ENCODE results near the gene ALK.

ALK gene

GRCh38 chr2:29865512-29865911 lies 55.9 kb downstream of the ALK start:
- Histone ChIP-seq H4K91ac (ENCODE audit: low read depth, low read length, poor library complexity) (no peak overlapping the region), H3K9ac (ENCODE audit: low read depth, low read length, poor library complexity) (no peak overlapping the region), H3K14ac (ENCODE audit: low read length) (no peak overlapping the region), H3K4me2 (ENCODE audit: insufficient read depth, low read length, poor library complexity, severe bottlenecking) (no peak overlapping the region), H3K36me3 (replicated peaks in 1 of 2; ENCODE audit: control insufficient read depth in 2 of 2, insufficient read depth in 2 of 2, low read length in 2 of 2) (no peaks in the 10 kb centered on the region), H3K4me3 (ENCODE audit: low read length in 2 of 2) (no peak overlapping the region), H2BK12ac (ENCODE audit: low read length) (no peak overlapping the region), H3K4me1 (ENCODE audit: control insufficient read depth in 2 of 2, insufficient read depth in 1 of 2, low read depth in 1 of 2, low read length in 2 of 2) (no peaks in the 10 kb centered on the region), H3K27me3 (ENCODE audit: control insufficient read depth in 3 of 3, insufficient read depth in 3 of 3, low read depth in 1 of 3, low read length in 3 of 3) (no peaks in the 10 kb centered on the region), H2BK15ac (ENCODE audit: low read length) (no peak overlapping the region), H2BK5ac (ENCODE audit: low read length) (no peak overlapping the region), H2AK5ac (ENCODE audit: low read depth, low read length) (no peak overlapping the region), H2BK120ac (ENCODE audit: low read depth, low read length) (no peak overlapping the region), H2AFZ (ENCODE audit: low read length) (no peak overlapping the region), H3K27ac (replicated peaks; ENCODE audit: low read length) (no peak overlapping the region), H3K23ac (ENCODE audit: low read depth, low read length, poor library complexity) (no peak overlapping the region), H3K18ac (ENCODE audit: low read length) (no peak overlapping the region), H3K79me1 (ENCODE audit: low read depth, low read length) (no peaks in the 10 kb centered on the region), H4K8ac (ENCODE audit: low read depth, low read length) (no peak overlapping the region), H3K4ac (ENCODE audit: low read length) (no peak overlapping the region), H3K9me3 (replicated peaks in 1 of 2; ENCODE audit: control insufficient read depth in 2 of 2, insufficient read depth in 1 of 2, low read depth in 1 of 2, low read length in 2 of 2) (peaks cover 0 to 7% of the 10 kb centered on the region in 2 donors)
- DNase-seq (ENCODE audit: low spot score) = no peak
- WGBS, 2 donors (ENCODE audit: extremely low coverage in 2 of 2, insufficient read length in 2 of 2, insufficient replicate concordance in 1 of 2) = no CpG with 5 or more reads among the region's 1 CpG

GRCh38 chr2:29864988-29865387 lies 56.4 kb downstream of the ALK start:
- H3K14ac ChIP-seq (ENCODE audit: low read length) = no peak overlapping the region
- H3K9me3 ChIP-seq (replicated peaks in 1 of 2; ENCODE audit: control insufficient read depth in 2 of 2, insufficient read depth in 1 of 2, low read depth in 1 of 2, low read length in 2 of 2) = peaks cover 0 to 7% of the 10 kb centered on the region in 2 donors
- no CpG with 5 or more reads among the region's 1 CpG for WGBS, 2 donors (ENCODE audit: extremely low coverage in 2 of 2, insufficient read length in 2 of 2, insufficient replicate concordance in 1 of 2)
- H3K9ac ChIP-seq (ENCODE audit: low read depth, low read length, poor library complexity) = no peak overlapping the region
- no peaks in the 10 kb centered on the region for H3K79me1 ChIP-seq (ENCODE audit: low read depth, low read length)
- no peak overlapping the region for H2BK12ac ChIP-seq (ENCODE audit: low read length)
- DNase-seq (ENCODE audit: low spot score) = no peak
- H2BK15ac ChIP-seq (ENCODE audit: low read length) = no peak overlapping the region
- H3K18ac ChIP-seq (ENCODE audit: low read length) = no peak overlapping the region
- no peak overlapping the region for H3K4ac ChIP-seq (ENCODE audit: low read length)
- no peak overlapping the region for H3K4me2 ChIP-seq (ENCODE audit: insufficient read depth, low read length, poor library complexity, severe bottlenecking)
- H4K91ac ChIP-seq (ENCODE audit: low read depth, low read length, poor library complexity) = no peak overlapping the region
- H4K8ac ChIP-seq (ENCODE audit: low read depth, low read length) = no peak overlapping the region
- no peak overlapping the region for H2AK5ac ChIP-seq (ENCODE audit: low read depth, low read length)
- no peaks in the 10 kb centered on the region for H3K27me3 ChIP-seq (ENCODE audit: control insufficient read depth in 3 of 3, insufficient read depth in 3 of 3, low read depth in 1 of 3, low read length in 3 of 3)
- no peak overlapping the region for H2BK5ac ChIP-seq (ENCODE audit: low read length)
- no peak overlapping the region for H2BK120ac ChIP-seq (ENCODE audit: low read depth, low read length)
- H3K27ac ChIP-seq (replicated peaks; ENCODE audit: low read length) = no peak overlapping the region
- no peaks in the 10 kb centered on the region for H3K36me3 ChIP-seq (replicated peaks in 1 of 2; ENCODE audit: control insufficient read depth in 2 of 2, insufficient read depth in 2 of 2, low read length in 2 of 2)
- H3K23ac ChIP-seq (ENCODE audit: low read depth, low read length, poor library complexity) = no peak overlapping the region
- H3K4me3 ChIP-seq (ENCODE audit: low read length in 2 of 2) = no peak overlapping the region
- no peaks in the 10 kb centered on the region for H3K4me1 ChIP-seq (ENCODE audit: control insufficient read depth in 2 of 2, insufficient read depth in 1 of 2, low read depth in 1 of 2, low read length in 2 of 2)
- no peak overlapping the region for H2AFZ ChIP-seq (ENCODE audit: low read length)

GRCh38 chr2:29855924-29856639 lies 65.3 kb downstream of the ALK start:
- H3K4me2 ChIP-seq (ENCODE audit: insufficient read depth, low read length, poor library complexity, severe bottlenecking) = no peak overlapping the region

GRCh38 chr2:29850794-29851193 lies 70.6 kb downstream of the ALK start:
- Histone ChIP-seq H3K36me3 (replicated peaks in 1 of 2; ENCODE audit: control insufficient read depth in 2 of 2, insufficient read depth in 2 of 2, low read length in 2 of 2) (no peaks in the 10 kb centered on the region), H2BK15ac (ENCODE audit: low read length) (no peak overlapping the region)
- WGBS, 2 donors (ENCODE audit: extremely low coverage in 2 of 2, insufficient read length in 2 of 2, insufficient replicate concordance in 1 of 2) = no CpG with 5 or more reads among the region's 7 CpGs

More at GRCh38 chr2:29855924-29856639, 65.3 kb downstream of the ALK start:
- Histone ChIP-seq H3K23ac (ENCODE audit: low read depth, low read length, poor library complexity) (no peak overlapping the region), H2BK12ac (ENCODE audit: low read length) (no peak overlapping the region), H3K9ac (ENCODE audit: low read depth, low read length, poor library complexity) (no peak overlapping the region), H3K4ac (ENCODE audit: low read length) (no peak overlapping the region), H3K4me3 (ENCODE audit: low read length in 2 of 2) (no peak overlapping the region), H3K36me3 (replicated peaks in 1 of 2; ENCODE audit: control insufficient read depth in 2 of 2, insufficient read depth in 2 of 2, low read length in 2 of 2) (no peaks in the 10 kb centered on the region), H2AK5ac (ENCODE audit: low read depth, low read length) (no peak overlapping the region), H2BK15ac (ENCODE audit: low read length) (no peak overlapping the region), H3K14ac (ENCODE audit: low read length) (no peak overlapping the region), H2BK5ac (ENCODE audit: low read length) (no peak overlapping the region), H3K4me1 (ENCODE audit: control insufficient read depth in 2 of 2, insufficient read depth in 1 of 2, low read depth in 1 of 2, low read length in 2 of 2) (peaks cover 0 to 1% of the 10 kb centered on the region in 2 donors), H3K79me1 (ENCODE audit: low read depth, low read length) (no peaks in the 10 kb centered on the region), H4K8ac (ENCODE audit: low read depth, low read length) (no peak overlapping the region), H2BK120ac (ENCODE audit: low read depth, low read length) (no peak overlapping the region), H2AFZ (ENCODE audit: low read length) (no peak overlapping the region), H3K18ac (ENCODE audit: low read length) (no peak overlapping the region), H3K27ac (replicated peaks; ENCODE audit: low read length) (no peak overlapping the region), H3K27me3 (ENCODE audit: control insufficient read depth in 3 of 3, insufficient read depth in 3 of 3, low read depth in 1 of 3, low read length in 3 of 3) (peaks cover 0 to 1% (median 0%) of the 10 kb centered on the region in 3 experiments), H4K91ac (ENCODE audit: low read depth, low read length, poor library complexity) (no peak overlapping the region), H3K9me3 (replicated peaks in 1 of 2; ENCODE audit: control insufficient read depth in 2 of 2, insufficient read depth in 1 of 2, low read depth in 1 of 2, low read length in 2 of 2) (peaks cover 2 to 6% of the 10 kb centered on the region in 2 donors)
- no CpG with 5 or more reads among the region's 7 CpGs for WGBS, 2 donors (ENCODE audit: extremely low coverage in 2 of 2, insufficient read length in 2 of 2, insufficient replicate concordance in 1 of 2)
- no peak for DNase-seq (ENCODE audit: low spot score)

More at GRCh38 chr2:29850794-29851193, 70.6 kb downstream of the ALK start:
- no peaks in the 10 kb centered on the region for H3K4me1 ChIP-seq (ENCODE audit: control insufficient read depth in 2 of 2, insufficient read depth in 1 of 2, low read depth in 1 of 2, low read length in 2 of 2)
- no peak overlapping the region for H4K91ac ChIP-seq (ENCODE audit: low read depth, low read length, poor library complexity)
- no peak overlapping the region for H2AFZ ChIP-seq (ENCODE audit: low read length)
- H3K27ac ChIP-seq (replicated peaks; ENCODE audit: low read length) = no peak overlapping the region
- H3K27me3 ChIP-seq (ENCODE audit: control insufficient read depth in 3 of 3, insufficient read depth in 3 of 3, low read depth in 1 of 3, low read length in 3 of 3) = no peaks in the 10 kb centered on the region
- DNase-seq (ENCODE audit: low spot score) = no peak
- H2BK12ac ChIP-seq (ENCODE audit: low read length) = no peak overlapping the region
- H3K4ac ChIP-seq (ENCODE audit: low read length) = no peak overlapping the region
- no peak overlapping the region for H2AK5ac ChIP-seq (ENCODE audit: low read depth, low read length)
- no peak overlapping the region for H4K8ac ChIP-seq (ENCODE audit: low read depth, low read length)
- H3K79me1 ChIP-seq (ENCODE audit: low read depth, low read length) = no peaks in the 10 kb centered on the region
- no peak overlapping the region for H3K14ac ChIP-seq (ENCODE audit: low read length)
- H3K9ac ChIP-seq (ENCODE audit: low read depth, low read length, poor library complexity) = no peak overlapping the region
- no peak overlapping the region for H2BK5ac ChIP-seq (ENCODE audit: low read length)
- no peak overlapping the region for H3K4me3 ChIP-seq (ENCODE audit: low read length in 2 of 2)
- no peak overlapping the region for H3K4me2 ChIP-seq (ENCODE audit: insufficient read depth, low read length, poor library complexity, severe bottlenecking)
- H3K18ac ChIP-seq (ENCODE audit: low read length) = no peak overlapping the region
- H3K23ac ChIP-seq (ENCODE audit: low read depth, low read length, poor library complexity) = no peak overlapping the region
- H2BK120ac ChIP-seq (ENCODE audit: low read depth, low read length) = no peak overlapping the region
- peaks cover 2 to 6% of the 10 kb centered on the region in 2 donors for H3K9me3 ChIP-seq (replicated peaks in 1 of 2; ENCODE audit: control insufficient read depth in 2 of 2, insufficient read depth in 1 of 2, low read depth in 1 of 2, low read length in 2 of 2)

Data from neuronal stem cell (in vitro differentiated cells).